ENCODE measurements around the gene TMEM218. TPM values are rescaled to one million over a fixed set of nuclear protein-coding genes. Genes with fewer than 3 reads are reported as not detected.

TMEM218 gene
- total RNA-seq, 1 experiment from 2014 or later, result 14.3 TPM

DNA sequence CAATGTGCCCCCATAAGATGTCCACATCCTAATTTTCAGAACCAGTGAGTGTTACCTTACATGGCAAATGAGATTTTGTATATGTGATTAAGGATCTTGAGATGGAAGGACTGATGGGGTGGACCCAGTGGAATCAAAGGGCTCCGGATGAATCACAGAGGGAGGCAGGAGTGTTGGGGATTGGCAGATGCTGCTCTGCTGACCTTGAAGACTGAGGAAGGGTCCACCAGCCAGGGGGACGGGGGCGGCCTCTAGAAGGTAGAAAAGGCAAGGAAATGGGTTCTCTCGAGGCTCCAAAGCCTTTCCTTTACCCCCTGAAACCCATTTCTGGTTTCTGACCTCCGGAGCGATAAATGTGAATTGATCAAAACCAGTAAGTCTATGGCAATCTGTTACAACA is 18.8 kb downstream of the TMEM218 start:
- Histone ChIP-seq H3T11ph (ENCODE audit: low read length) (no peak overlapping the region), H3K79me1 (ENCODE audit: insufficient read depth, low read depth, low read length, poor library complexity, severe bottlenecking) (no peaks in the 10 kb centered on the region), H3K9ac (ENCODE audit: extremely low read depth, insufficient read length, low read length) (no peak overlapping the region), H3K18ac (ENCODE audit: insufficient read length, low read depth, low read length) (no peak overlapping the region), H2BK20ac (ENCODE audit: low read depth, low read length, poor library complexity, severe bottlenecking) (no peak overlapping the region), H2AK5ac (ENCODE audit: insufficient read length, low read length) (no peak overlapping the region), H3K9me3 (ENCODE audit: control insufficient read depth, low read depth, low read length) (no peaks in the 10 kb centered on the region), H3K56ac (ENCODE audit: insufficient read length, low read depth, low read length) (no peak overlapping the region), H3K27ac (ENCODE audit: insufficient read length, low read depth, low read length) (no peak overlapping the region), H4K20me1 (ENCODE audit: control insufficient read depth, insufficient read depth, insufficient read length) (no peaks in the 10 kb centered on the region), H2BK5ac (ENCODE audit: insufficient read length, low read length) (no peak overlapping the region), H3K4me2 (ENCODE audit: insufficient read depth, insufficient read length, low read length) (no peak overlapping the region), H3K4me1 (ENCODE audit: insufficient read depth, low read length) (no peaks in the 10 kb centered on the region; the same call in 1 of the 2 replicates), H4K91ac (ENCODE audit: insufficient read length, low read depth, low read length) (no peak overlapping the region), H3K79me2 (ENCODE audit: insufficient read depth, low read length) (no peaks in the 10 kb centered on the region), H2BK15ac (ENCODE audit: low read depth, low read length) (no peak overlapping the region), H3K4ac (ENCODE audit: low read depth, low read length) (no peak overlapping the region), H3K14ac (ENCODE audit: insufficient read depth, low read length) (no peak overlapping the region), H4K5ac (ENCODE audit: insufficient read length, low read depth, low read length) (no peak overlapping the region), H2BK12ac (ENCODE audit: insufficient read length, low read depth, low read length) (no peak overlapping the region), H4K8ac (replicated peaks; ENCODE audit: insufficient read length, low read depth, low read length) (no peak overlapping the region), H2AFZ (ENCODE audit: low read length) (no peak overlapping the region), H2BK120ac (ENCODE audit: low read depth, low read length, poor library complexity, severe bottlenecking) (no peak overlapping the region), H3K23me2 (ENCODE audit: insufficient read length, low read depth, low read length, poor library complexity, severe bottlenecking) (no peaks in the 10 kb centered on the region), H3K27me3 (ENCODE audit: insufficient read depth, low read length) (no peaks in the 10 kb centered on the region), H3K23ac (ENCODE audit: insufficient read length, low read depth, low read length) (no peak overlapping the region)
- peaks cover 0 to 20% (median 4%) of the 10 kb centered on the region in 3 experiments; a peak in 6 of 7 replicates for H3K36me3 Mint-ChIP-seq (ENCODE audit: insufficient read depth in 1 of 3, low read depth in 3 of 3)
- no peak overlapping the region for H3K4me3 Mint-ChIP-seq
- TF ChIP-seq, protein P1, sequence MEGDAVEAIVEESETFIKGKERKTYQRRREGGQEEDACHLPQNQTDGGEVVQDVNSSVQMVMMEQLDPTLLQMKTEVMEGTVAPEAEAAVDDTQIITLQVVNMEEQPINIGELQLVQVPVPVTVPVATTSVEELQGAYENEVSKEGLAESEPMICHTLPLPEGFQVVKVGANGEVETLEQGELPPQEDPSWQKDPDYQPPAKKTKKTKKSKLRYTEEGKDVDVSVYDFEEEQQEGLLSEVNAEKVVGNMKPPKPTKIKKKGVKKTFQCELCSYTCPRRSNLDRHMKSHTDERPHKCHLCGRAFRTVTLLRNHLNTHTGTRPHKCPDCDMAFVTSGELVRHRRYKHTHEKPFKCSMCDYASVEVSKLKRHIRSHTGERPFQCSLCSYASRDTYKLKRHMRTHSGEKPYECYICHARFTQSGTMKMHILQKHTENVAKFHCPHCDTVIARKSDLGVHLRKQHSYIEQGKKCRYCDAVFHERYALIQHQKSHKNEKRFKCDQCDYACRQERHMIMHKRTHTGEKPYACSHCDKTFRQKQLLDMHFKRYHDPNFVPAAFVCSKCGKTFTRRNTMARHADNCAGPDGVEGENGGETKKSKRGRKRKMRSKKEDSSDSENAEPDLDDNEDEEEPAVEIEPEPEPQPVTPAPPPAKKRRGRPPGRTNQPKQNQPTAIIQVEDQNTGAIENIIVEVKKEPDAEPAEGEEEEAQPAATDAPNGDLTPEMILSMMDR (conservative IDR thresholded peaks at IDR 0.05), result no peak
- H3K9me3 Mint-ChIP-seq, result no peaks in the 10 kb centered on the region
- H3K4me1 Mint-ChIP-seq, result peaks cover 29 to 30% of the 10 kb centered on the region in 2 experiments
- peaks cover 1% of the 10 kb centered on the region; the same call in 1 of the 2 replicates for H3K27me3 Mint-ChIP-seq (ENCODE audit: low read depth)
- no peak for DNase-seq
- no peak overlapping the region; a peak in 1 of 7 replicates for H3K27ac Mint-ChIP-seq
- WGBS (ENCODE audit: extremely low coverage, insufficient read length, low lambda C conversion rate), result no CpG with 5 or more reads among the region's 6 CpGs

All from H9 (cell line).